K562 (cell line): ENCODE measurements around the gene A2ML1. TPM values are rescaled to one million over a fixed set of nuclear protein-coding genes. Genes with fewer than 3 reads are reported as not detected.

ENCODE experiments used
- ATF7 ChIP-seq: fragments of 450-650 bp; IDR thresholded peaks from 2 replicates; pipeline ENCODE4 v1.7.1; 2014; ENCODE audit warnings: mild to moderate bottlenecking, moderate library complexity
- MCM7 ChIP-seq, 2 experiments: fragments of 450-650 bp; IDR thresholded peaks; 2 replicates each; pipeline ENCODE4 v1.6.1; 2016 to 2018
- RAD21 ChIP-seq, 2 experiments: fragments of 250-450 bp in 1 of 2; fragments of 450-650 bp in 1 of 2; sonication (Bioruptor Pico) in 1 of 2; formaldehyde crosslinking in 1 of 2; IDR thresholded peaks in 1 of 2; conservative IDR thresholded peaks in 1 of 2; 2 replicates each; pipeline versions ENCODE4 v1.4.0 to v1.8.0; 2020 to 2022; ENCODE audit warnings: mild to moderate bottlenecking in 2 of 2, moderate library complexity in 1 of 2
- SMAD3 ChIP-seq: fragments of 450-650 bp; formaldehyde crosslinking; conservative IDR thresholded peaks from 2 replicates; pipeline ENCODE4 v1.4.0; 2020; ENCODE audit warnings: mild to moderate bottlenecking
- SMC3 ChIP-seq: conservative IDR thresholded peaks from 2 replicates; pipeline ENCODE4 v1.6.1; 2011; ENCODE audit warnings: low read depth, low read length, improper control_type of control experiment; ENCODE audit not compliant: insufficient read depth
- polyA plus RNA-seq, 8 experiments: library from polyadenylated mRNA; depleted of rRNA in 4 of 8; stranded (reverse) in 5 of 8; unstranded in 3 of 8; fragments of >200 nt; fragmentation: Nextera tagmentation in 2 of 8; fragmentation: Illumina TruSeq in 1 of 8; extraction: Ambion mirVana in 2 of 8; extraction: Trizol in 1 of 8; gene quantifications; 2 replicates each; pipeline versions ENCODE4 v1.2.1 to v1.2.3, GENCODE V29; 2011 to 2014; ENCODE audit warnings: inconsistent platforms in 1 of 8, missing spikeins in 1 of 8
- total RNA-seq, 7 experiments: library from RNA; depleted of rRNA in 6 of 7; stranded (reverse); fragments of >200 nt in 6 of 7; fragmentation: Illumina TruSeq in 2 of 7; extraction: Trizol in 2 of 7; gene quantifications; 2 replicates each; pipeline versions ENCODE4 v1.2.1 to v1.2.3, GENCODE V29; 2011 to 2021; ENCODE audit warnings: low replicate concordance in 1 of 7
- TF ChIP-seq, protein P1 (sequence below), 3 experiments: IDR thresholded peaks in 2 of 3; conservative IDR thresholded peaks in 1 of 3; 2 replicates each; pipeline ENCODE4 v1.5.1; 2011 to 2012; ENCODE audit warnings: low read length in 3 of 3, mild to moderate bottlenecking in 3 of 3, control low read depth in 2 of 3, improper control_type of control experiment in 1 of 3, inconsistent platforms in 1 of 3, low read depth in 1 of 3, mixed read lengths in 1 of 3, moderate library complexity in 1 of 3; ENCODE audit not compliant: insufficient read depth in 2 of 3
- TF ChIP-seq, protein P2 (sequence below), 2 experiments: fragments of 450-650 bp; IDR thresholded peaks; 2 replicates each; pipeline ENCODE4 v1.6.1; 2018; ENCODE audit warnings: mild to moderate bottlenecking in 2 of 2, low read depth in 1 of 2; ENCODE audit not compliant: partially characterized antibody in 2 of 2

The A2ML1 gene
- total and polyA plus RNA-seq, 9 of the 15 experiments (the other 6 are each of a cell fraction or from before 2014, with no cell fraction given), result 0.04 to 0.47 (median 0.13) TPM

DNA sequence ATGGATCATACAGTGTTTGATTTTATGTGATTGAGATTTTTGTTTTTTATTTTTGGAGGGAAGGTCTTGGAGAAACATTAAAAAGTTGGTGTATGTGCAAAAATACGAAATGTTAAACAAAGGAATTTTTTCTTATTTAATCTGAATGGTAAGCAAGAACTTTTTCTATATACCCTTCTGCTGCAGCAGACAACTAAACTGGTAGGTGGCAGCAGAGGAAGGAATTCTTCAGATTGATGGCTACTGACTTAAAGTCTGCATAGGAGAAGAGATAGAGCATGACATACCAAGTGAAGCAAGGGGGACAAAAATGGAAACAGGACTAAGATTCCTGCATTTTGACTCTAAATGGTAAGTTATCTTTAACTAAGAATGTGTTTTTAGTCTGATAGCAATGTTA lies 42.0 kb upstream of the A2ML1 start (continued):
- TF ChIP-seq, protein P1, sequence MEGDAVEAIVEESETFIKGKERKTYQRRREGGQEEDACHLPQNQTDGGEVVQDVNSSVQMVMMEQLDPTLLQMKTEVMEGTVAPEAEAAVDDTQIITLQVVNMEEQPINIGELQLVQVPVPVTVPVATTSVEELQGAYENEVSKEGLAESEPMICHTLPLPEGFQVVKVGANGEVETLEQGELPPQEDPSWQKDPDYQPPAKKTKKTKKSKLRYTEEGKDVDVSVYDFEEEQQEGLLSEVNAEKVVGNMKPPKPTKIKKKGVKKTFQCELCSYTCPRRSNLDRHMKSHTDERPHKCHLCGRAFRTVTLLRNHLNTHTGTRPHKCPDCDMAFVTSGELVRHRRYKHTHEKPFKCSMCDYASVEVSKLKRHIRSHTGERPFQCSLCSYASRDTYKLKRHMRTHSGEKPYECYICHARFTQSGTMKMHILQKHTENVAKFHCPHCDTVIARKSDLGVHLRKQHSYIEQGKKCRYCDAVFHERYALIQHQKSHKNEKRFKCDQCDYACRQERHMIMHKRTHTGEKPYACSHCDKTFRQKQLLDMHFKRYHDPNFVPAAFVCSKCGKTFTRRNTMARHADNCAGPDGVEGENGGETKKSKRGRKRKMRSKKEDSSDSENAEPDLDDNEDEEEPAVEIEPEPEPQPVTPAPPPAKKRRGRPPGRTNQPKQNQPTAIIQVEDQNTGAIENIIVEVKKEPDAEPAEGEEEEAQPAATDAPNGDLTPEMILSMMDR (IDR thresholded peaks at IDR 0.05 in 2 of 3, conservative IDR thresholded peaks at IDR 0.05 in 1 of 3; ENCODE audit: insufficient read depth in 2 of 3, low read depth in 1 of 3, low read length in 3 of 3), result peak in 2 of 3 experiments; percentile 27 to 61; a peak in 2 of 6 replicates
- no peak for TF ChIP-seq SMAD3
- peak; percentile 57 to 58 for TF ChIP-seq RAD21 (CRISPR knock-in tag; conservative IDR thresholded peaks at IDR 0.05 in 1 of 2, IDR thresholded peaks at IDR 0.05 in 1 of 2)
- TF ChIP-seq SMC3, result peak; percentile 15; the same call in 1 of the 2 replicates
- TF ChIP-seq, protein P2, sequence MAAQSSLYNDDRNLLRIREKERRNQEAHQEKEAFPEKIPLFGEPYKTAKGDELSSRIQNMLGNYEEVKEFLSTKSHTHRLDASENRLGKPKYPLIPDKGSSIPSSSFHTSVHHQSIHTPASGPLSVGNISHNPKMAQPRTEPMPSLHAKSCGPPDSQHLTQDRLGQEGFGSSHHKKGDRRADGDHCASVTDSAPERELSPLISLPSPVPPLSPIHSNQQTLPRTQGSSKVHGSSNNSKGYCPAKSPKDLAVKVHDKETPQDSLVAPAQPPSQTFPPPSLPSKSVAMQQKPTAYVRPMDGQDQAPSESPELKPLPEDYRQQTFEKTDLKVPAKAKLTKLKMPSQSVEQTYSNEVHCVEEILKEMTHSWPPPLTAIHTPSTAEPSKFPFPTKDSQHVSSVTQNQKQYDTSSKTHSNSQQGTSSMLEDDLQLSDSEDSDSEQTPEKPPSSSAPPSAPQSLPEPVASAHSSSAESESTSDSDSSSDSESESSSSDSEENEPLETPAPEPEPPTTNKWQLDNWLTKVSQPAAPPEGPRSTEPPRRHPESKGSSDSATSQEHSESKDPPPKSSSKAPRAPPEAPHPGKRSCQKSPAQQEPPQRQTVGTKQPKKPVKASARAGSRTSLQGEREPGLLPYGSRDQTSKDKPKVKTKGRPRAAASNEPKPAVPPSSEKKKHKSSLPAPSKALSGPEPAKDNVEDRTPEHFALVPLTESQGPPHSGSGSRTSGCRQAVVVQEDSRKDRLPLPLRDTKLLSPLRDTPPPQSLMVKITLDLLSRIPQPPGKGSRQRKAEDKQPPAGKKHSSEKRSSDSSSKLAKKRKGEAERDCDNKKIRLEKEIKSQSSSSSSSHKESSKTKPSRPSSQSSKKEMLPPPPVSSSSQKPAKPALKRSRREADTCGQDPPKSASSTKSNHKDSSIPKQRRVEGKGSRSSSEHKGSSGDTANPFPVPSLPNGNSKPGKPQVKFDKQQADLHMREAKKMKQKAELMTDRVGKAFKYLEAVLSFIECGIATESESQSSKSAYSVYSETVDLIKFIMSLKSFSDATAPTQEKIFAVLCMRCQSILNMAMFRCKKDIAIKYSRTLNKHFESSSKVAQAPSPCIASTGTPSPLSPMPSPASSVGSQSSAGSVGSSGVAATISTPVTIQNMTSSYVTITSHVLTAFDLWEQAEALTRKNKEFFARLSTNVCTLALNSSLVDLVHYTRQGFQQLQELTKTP (IDR thresholded peaks at IDR 0.05; ENCODE audit: low read depth in 1 of 2, partially characterized antibody in 2 of 2), result no peak
- TF ChIP-seq MCM7 (IDR thresholded peaks at IDR 0.05), result no peak
- TF ChIP-seq ATF7, result no peak
